H1 (cell line): ENCODE measurements around the gene LARGE2. TPM values are rescaled to one million over a fixed set of nuclear protein-coding genes. Genes with fewer than 3 reads are reported as not detected.

Experiments
- CTCF ChIA-PET: fragments of 300-600 bp; sonication (Branson Sonifier 250); formaldehyde crosslinking; loops from one replicate; lab custom pipeline; 2021; ENCODE audit not compliant: partially characterized antibody; lab: Charles Lee
- POLR2A ChIA-PET: fragments of 300-600 bp; sonication (Branson Sonifier 250); formaldehyde crosslinking; loops from one replicate; lab custom pipeline; 2021; ENCODE audit warnings: inconsistent platforms; ENCODE audit not compliant: partially characterized antibody; lab: Charles Lee
- DNase-seq, 2 experiments: peaks; one replicate each; pipeline versions ENCODE4 v3.0.0 to v3.0.0-alpha.2; 2010 to 2022; ENCODE audit warnings: low spot score in 2 of 2, low read depth in 1 of 2, mixed read lengths in 1 of 2
- FAIRE-seq: peaks from 2 replicates; lab custom pipeline; 2011; peaks lifted over from hg19 to GRCh38; lab: Jason Lieb, UNC
- H2AFZ ChIP-seq: 2 replicates; pipeline ENCODE4 v1.8.1; 2012; ENCODE audit warnings: low read length, inconsistent platforms
- H2AK5ac ChIP-seq: 2 replicates; pipeline ENCODE4 v1.6.1; 2013; ENCODE audit warnings: low read depth, low read length
- H2BK120ac ChIP-seq: replicated peaks from 2 replicates; pipeline ENCODE3; 2013; ENCODE audit warnings: low read depth, low read length, inconsistent platforms
- H2BK12ac ChIP-seq: 2 replicates; pipeline ENCODE4 v1.6.1; 2013; ENCODE audit warnings: low read depth, low read length
- H2BK15ac ChIP-seq: 2 replicates; pipeline ENCODE4 v1.6.1; 2013; ENCODE audit warnings: low read length
- H2BK20ac ChIP-seq: 2 replicates; pipeline ENCODE4 v1.6.1; 2013; ENCODE audit warnings: low read length
- H2BK5ac ChIP-seq: 2 replicates; pipeline ENCODE4 v1.6.1; 2013; ENCODE audit warnings: low read depth, low read length
- H3K14ac ChIP-seq: 2 replicates; pipeline ENCODE4 v1.6.1; 2013; ENCODE audit warnings: inconsistent platforms; ENCODE audit not compliant: insufficient read length
- H3K18ac ChIP-seq: 2 replicates; pipeline ENCODE4 v1.6.1; 2013; ENCODE audit warnings: low read length; ENCODE audit errors: extremely low read depth
- H3K23ac ChIP-seq: 2 replicates; pipeline ENCODE4 v1.6.1; 2013; ENCODE audit warnings: inconsistent platforms; ENCODE audit not compliant: insufficient read length
- H3K23me2 ChIP-seq: 2 replicates; pipeline ENCODE4 v1.6.1; 2013; ENCODE audit warnings: low read depth, low read length
- H3K27ac ChIP-seq: 2 replicates; pipeline ENCODE4 v1.6.1; 2011; ENCODE audit warnings: low read depth, low read length, inconsistent platforms
- H3K27me3 ChIP-seq, 4 experiments: replicated peaks in 1 of 4; 1 replicate in 1 of 4; 2 replicates in 3 of 4; pipeline versions ENCODE4 v1.6.1 to v1.8.1; 2011 to 2013; ENCODE audit warnings: low read length in 3 of 4, mild to moderate bottlenecking in 3 of 4, inconsistent platforms in 2 of 4, mixed read lengths in 2 of 4, moderate library complexity in 1 of 4; ENCODE audit not compliant: control insufficient read depth in 3 of 4, insufficient read depth in 3 of 4; ENCODE audit errors: extremely low read depth in 1 of 4
- H3K36me3 ChIP-seq, 4 experiments: 2 replicates each; pipeline versions ENCODE4 v1.6.1 to v1.8.1; 2011 to 2013; ENCODE audit warnings: mild to moderate bottlenecking in 4 of 4, low read length in 3 of 4, moderate library complexity in 2 of 4, control low read depth in 1 of 4, inconsistent platforms in 1 of 4; ENCODE audit not compliant: insufficient read depth in 4 of 4, control insufficient read depth in 2 of 4
- H3K4ac ChIP-seq: replicated peaks from 2 replicates; pipeline ENCODE3; 2013; ENCODE audit warnings: low read length, low read depth, mixed read lengths, inconsistent platforms; ENCODE audit not compliant: insufficient read length
- H3K4me1 ChIP-seq, 4 experiments: replicated peaks in 1 of 4; 1 replicate in 1 of 4; 2 replicates in 3 of 4; pipeline versions ENCODE4 v1.6.1 to v1.8.1; 2011 to 2013; ENCODE audit warnings: low read length in 3 of 4, inconsistent platforms in 2 of 4, mixed read lengths in 1 of 4; ENCODE audit not compliant: insufficient read depth in 4 of 4, control insufficient read depth in 3 of 4
- H3K4me2 ChIP-seq, 2 experiments: 2 replicates each; pipeline versions ENCODE4 v1.6.1 to v1.8.1; 2011 to 2013; ENCODE audit warnings: low read depth in 2 of 2, low read length in 2 of 2, control low read depth in 1 of 2, inconsistent platforms in 1 of 2, mild to moderate bottlenecking in 1 of 2; ENCODE audit not compliant: insufficient read depth in 1 of 2
- H3K4me3 ChIP-seq, 4 experiments: fragments of 200-600, 300-600 bp in 1 of 4; sonication (generic), shearing (Covaris generic), sonication (Bioruptor Twin) in 1 of 4; 2 replicates each; pipeline versions ENCODE4 v1.5.1 to v1.8.1; 2011 to 2016; ENCODE audit warnings: low read length in 4 of 4, low read depth in 3 of 4, control low read depth in 2 of 4, inconsistent platforms in 2 of 4, mild to moderate bottlenecking in 2 of 4, mixed read lengths in 1 of 4, moderate library complexity in 1 of 4; ENCODE audit not compliant: insufficient read depth in 2 of 4; ENCODE audit errors: extremely low read depth in 1 of 4
- H3K56ac ChIP-seq: replicated peaks from 2 replicates; pipeline ENCODE3; 2013; ENCODE audit warnings: low read depth, mild to moderate bottlenecking, mixed read lengths, low read length, inconsistent platforms; ENCODE audit not compliant: insufficient read length
- H3K79me1 ChIP-seq: 2 replicates; pipeline ENCODE4 v1.6.1; 2013; ENCODE audit warnings: low read depth, low read length, control low read depth
- H3K79me2 ChIP-seq, 2 experiments: 2 replicates each; pipeline versions ENCODE4 v1.6.1 to v1.8.1; 2012 to 2013; ENCODE audit warnings: low read length in 2 of 2, mild to moderate bottlenecking in 2 of 2, inconsistent platforms in 1 of 2; ENCODE audit not compliant: insufficient read depth in 2 of 2, control insufficient read depth in 1 of 2
- H3K9ac ChIP-seq, 4 experiments: replicated peaks in 1 of 4; 1 replicate in 1 of 4; 2 replicates in 3 of 4; pipeline versions ENCODE4 v1.6.1 to v1.8.1; 2011 to 2013; ENCODE audit warnings: low read depth in 3 of 4, low read length in 3 of 4, control low read depth in 2 of 4, mild to moderate bottlenecking in 2 of 4, moderate library complexity in 2 of 4, inconsistent platforms in 1 of 4; ENCODE audit errors: extremely low read depth in 1 of 4
- H3K9me3 ChIP-seq, 2 experiments: 2 replicates each; pipeline versions ENCODE4 v1.6.1 to v1.8.1; 2012 to 2013; ENCODE audit warnings: mild to moderate bottlenecking in 2 of 2, moderate library complexity in 2 of 2, control low read depth in 1 of 2, inconsistent platforms in 1 of 2, low read depth in 1 of 2, low read length in 1 of 2, mixed read lengths in 1 of 2; ENCODE audit not compliant: insufficient read depth in 2 of 2
- H4K20me1 ChIP-seq, 2 experiments: replicated peaks in 1 of 2; 2 replicates each; pipeline versions ENCODE3 to v1.8.1; 2011 to 2013; ENCODE audit warnings: inconsistent platforms in 2 of 2, low read length in 2 of 2, mild to moderate bottlenecking in 1 of 2; ENCODE audit not compliant: insufficient read depth in 2 of 2, control insufficient read depth in 1 of 2
- H4K5ac ChIP-seq: 2 replicates; pipeline ENCODE4 v1.6.1; 2013; ENCODE audit warnings: low read length, low read depth, mixed read lengths, inconsistent platforms; ENCODE audit not compliant: insufficient read length
- H4K8ac ChIP-seq: 2 replicates; pipeline ENCODE4 v1.8.0; 2013; ENCODE audit warnings: mild to moderate bottlenecking, moderate library complexity, low read length, inconsistent platforms; ENCODE audit not compliant: insufficient read depth; ENCODE audit errors: extremely low read depth
- H4K91ac ChIP-seq: replicated peaks from 2 replicates; pipeline ENCODE3; 2013; ENCODE audit warnings: low read length, mixed read lengths, inconsistent platforms; ENCODE audit not compliant: insufficient read length
- POLR2A ChIP-seq, 2 experiments: IDR thresholded peaks; 1 replicate in 1 of 2; 2 replicates in 1 of 2; pipeline ENCODE4 v1.6.1; 2011; ENCODE audit warnings: low read depth in 2 of 2, low read length in 2 of 2, mild to moderate bottlenecking in 2 of 2; ENCODE audit errors: control extremely low read depth in 1 of 2
- POU5F1 ChIP-seq: IDR thresholded peaks from 2 replicates; pipeline ENCODE4 v1.6.1; 2011; ENCODE audit warnings: low read depth, mild to moderate bottlenecking, low read length, moderate library complexity
- WGBS, 2 experiments: shearing (Covaris generic) in 1 of 2; methylation state at CpG; one replicate each; pipeline versions ENCODE4 v1.1.6 to v1.1.7; 2013 to 2015; ENCODE audit warnings: low lambda C conversion rate in 2 of 2, mixed read lengths in 2 of 2, inconsistent platforms in 1 of 2, low coverage in 1 of 2, missing lambda C conversion rate in 1 of 2; ENCODE audit not compliant: insufficient replicate concordance in 2 of 2, insufficient coverage in 1 of 2, insufficient read length in 1 of 2; ENCODE audit errors: extremely low coverage in 1 of 2, missing lambda C conversion rate in 1 of 2; 5-methylcytosine and 5-hydroxymethylcytosine counted together
- polyA plus RNA-seq, 7 experiments: library from polyadenylated mRNA; depleted of rRNA in 3 of 7; stranded (reverse) in 5 of 7; unstranded in 2 of 7; fragments of >200 nt in 5 of 7; fragments of 200-250 nt in 2 of 7; gene quantifications; 1 replicate in 5 of 7; 2 replicates in 1 of 7; 4 replicates in 1 of 7; pipeline versions ENCODE4 v1.2.1 to v1.2.3, GENCODE V29; 2011 to 2013; ENCODE audit warnings: missing spikeins in 2 of 7, mixed read lengths in 2 of 7
- total RNA-seq: library from RNA; stranded (reverse); fragmentation: NEBNext Ultra II Directional; extraction: Animal tissue kit (Norgen Biotek cat#: 25700); gene quantifications from 2 replicates; pipeline ENCODE4 v1.2.1, GENCODE V29; 2021

Gene LARGE2
- total and polyA plus RNA-seq, 2 of the 8 experiments (the other 6 are each of a cell fraction or from before 2014, with no cell fraction given), result 111 to 137 TPM

- Histone ChIP-seq H4K20me1 (peaks cover 4 to 20% of the 10 kb centered on the region in 2 experiments), H3K4me1 (peaks cover 0 to 8% (median 3%) of the 10 kb centered on the region in 4 experiments; a peak in 6 of 7 replicates), H4K8ac (0 out of 2 replicates have a peak overlapping the region, but pooled peaks have one; percentile 57), H3K79me2 (peaks cover 0 to 6% of the 10 kb centered on the region in 2 experiments; a peak in 1 of 4 replicates), H2BK5ac (no peak overlapping the region), H3K4me2 (no peak overlapping the region), H2AFZ (no peak overlapping the region), H3K27ac (no peak overlapping the region), H3K36me3 (peaks cover 3 to 26% (median 17%) of the 10 kb centered on the region in 4 experiments; a peak in 7 of 8 replicates), H3K9me3 (no peaks in the 10 kb centered on the region), H2BK15ac (no peak overlapping the region), H2AK5ac (no peak overlapping the region), H3K79me1 (peaks cover 8% of the 10 kb centered on the region; the same call in 1 of the 2 replicates), H3K4me3 (no peak overlapping the region), H3K23ac (no peak overlapping the region), H4K5ac (no peak overlapping the region), H3K23me2 (peaks cover 10% of the 10 kb centered on the region), H3K27me3 (no peaks in the 10 kb centered on the region), H2BK12ac (no peak overlapping the region), H4K91ac (no peak overlapping the region), H3K56ac (no peak overlapping the region), H3K9ac (no peak overlapping the region), H2BK120ac (no peak overlapping the region), H2BK20ac (no peak overlapping the region), H3K4ac (no peak overlapping the region), H3K18ac (no peak overlapping the region), H3K14ac (no peak overlapping the region)
- 83% methylated on average over 22 of the region's 22 CpGs; no CpG with 5 or more reads in 1 of the 2 experiments for WGBS, 2 experiments
- DNase-seq (no peak), FAIRE-seq (no peak)
- ChIA-PET CTCF (interaction anchor here (1.0 to 4.7 kb wide), 2 partner anchors 40 to 389 kb away, joined by 3 to 33 read pairs; no protein-coding TSS in a partner anchor), POLR2A (interaction anchor here (2.9 to 5.4 kb wide), 2 partner anchors 7 to 13 kb away, joined by 11 to 36 read pairs; partner anchors contain the start of gene FREY1)
- TF ChIP-seq POLR2A (IDR thresholded peaks at IDR 0.05; ENCODE audit: control extremely low read depth in 1 of 2, low read depth in 2 of 2, low read length in 2 of 2) (no peak), POU5F1 (no peak)
Observed at GRCh38 chr11:45913942-45914635, 8.4 kb upstream of the LARGE2 start.
